Esophagus (tissue), 2 donors: ENCODE results near the gene CBLC. TPM values are rescaled to one million over a fixed set of nuclear protein-coding genes. Genes with fewer than 3 reads are reported as not detected.
A peak's percentile ranks its signal among the peaks of the same experiment; 100 is the strongest.
"Not testable (repeated sequence)": the region's sequence is repeated elsewhere in the genome, so short reads cannot be mapped to it uniquely, and the experiment has no call there.

ENCODE experiments used
- H3K27ac ChIP-seq, 2 donors: one replicate each; pipeline ENCODE4 v1.5.1; 2013; ENCODE audit warnings: low read depth in 2 of 2, mild to moderate bottlenecking in 2 of 2, inconsistent platforms in 1 of 2, low read length in 1 of 2, moderate library complexity in 1 of 2
- H3K27me3 ChIP-seq, 2 donors: one replicate each; pipeline ENCODE4 v1.6.1; 2013; ENCODE audit warnings: low read length in 2 of 2, control low read depth in 1 of 2, mild to moderate bottlenecking in 1 of 2; ENCODE audit not compliant: insufficient read depth in 2 of 2, control insufficient read depth in 1 of 2
- H3K36me3 ChIP-seq, 2 donors: one replicate each; pipeline ENCODE4 v1.6.1; 2013; ENCODE audit warnings: low read length in 1 of 2; ENCODE audit not compliant: control insufficient read depth in 2 of 2, insufficient read depth in 2 of 2
- H3K4me1 ChIP-seq, 2 donors: one replicate each; pipeline ENCODE4 v1.6.1; 2013; ENCODE audit warnings: low read length in 1 of 2; ENCODE audit not compliant: control insufficient read depth in 2 of 2, insufficient read depth in 2 of 2
- H3K4me3 ChIP-seq, 2 donors: one replicate each; pipeline ENCODE4 v1.5.1; 2013; ENCODE audit warnings: low read length in 2 of 2, mild to moderate bottlenecking in 2 of 2, low read depth in 1 of 2, moderate library complexity in 1 of 2
- H3K9me3 ChIP-seq, 2 donors: one replicate each; pipeline ENCODE4 v1.6.1; 2013; ENCODE audit warnings: mild to moderate bottlenecking in 2 of 2, low read depth in 1 of 2, low read length in 1 of 2, moderate library complexity in 1 of 2; ENCODE audit not compliant: control insufficient read depth in 2 of 2, insufficient read depth in 1 of 2
- WGBS, 2 donors: extraction: QIAGEN DNeasy Blood & Tissue Kit; methylation state at CpG; one replicate each; pipeline ENCODE4 v1.1.7; 2013; 5-methylcytosine and 5-hydroxymethylcytosine counted together
- polyA plus RNA-seq, 2 donors: library from polyadenylated mRNA; stranded (reverse); fragments of 200-250 nt; gene quantifications; one replicate each; pipeline ENCODE4 v1.2.3, GENCODE V29; 2013
- donor health status: healthy with polysubstance abuse.
- donor health status: Bipolar disorder and iron deficiency.

The CBLC gene
- polyA plus RNA-seq, 2 donors: 35.0 to 39.4 TPM

DNA sequence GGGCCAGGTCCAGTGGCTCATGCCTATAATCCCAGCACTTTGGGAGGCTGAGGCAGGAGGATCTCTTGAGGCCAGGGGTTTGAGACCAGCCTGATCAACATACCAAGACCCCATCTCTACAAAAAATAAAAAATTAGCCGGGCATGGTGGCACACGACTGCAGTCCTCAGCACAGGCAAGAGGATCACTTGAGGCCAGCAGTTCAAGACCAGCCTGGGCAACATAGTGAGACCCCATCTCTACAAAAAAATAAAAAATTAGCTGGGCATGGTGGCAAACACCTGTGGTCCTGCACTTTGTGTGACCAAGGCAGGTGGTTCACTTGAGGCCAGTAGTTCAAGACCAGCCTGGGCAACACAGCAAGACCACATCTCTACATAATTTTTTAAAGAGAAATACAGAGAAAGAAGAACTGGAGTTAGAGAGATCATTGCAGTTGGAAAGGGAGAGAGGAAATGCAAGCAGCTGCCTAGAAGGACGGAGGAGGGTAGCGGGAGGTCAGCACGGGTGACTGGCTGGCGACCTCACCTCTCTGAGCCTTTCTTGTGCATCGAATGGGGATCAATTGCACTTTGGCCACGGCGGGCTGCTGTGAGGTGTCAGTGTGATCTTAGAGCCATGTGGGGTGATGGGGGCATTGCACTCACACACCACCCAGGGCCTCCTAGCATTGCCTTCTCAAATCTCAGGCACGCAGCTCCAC, 45.1 kb downstream of the CBLC start:
- Histone ChIP-seq H3K36me3 (peaks cover 0 to 2% of the 10 kb centered on the region in 2 donors), H3K4me1 (no peaks in the 10 kb centered on the region), H3K27ac (peak overlapping the region in 1 of 2 donors; percentile 18), H3K9me3 (no peaks in the 10 kb centered on the region), H3K27me3 (no peaks in the 10 kb centered on the region), H3K4me3 (no peak overlapping the region)
- 65 to 79% methylated on average over 10 of the region's 10 CpGs for WGBS, 2 donors

DNA sequence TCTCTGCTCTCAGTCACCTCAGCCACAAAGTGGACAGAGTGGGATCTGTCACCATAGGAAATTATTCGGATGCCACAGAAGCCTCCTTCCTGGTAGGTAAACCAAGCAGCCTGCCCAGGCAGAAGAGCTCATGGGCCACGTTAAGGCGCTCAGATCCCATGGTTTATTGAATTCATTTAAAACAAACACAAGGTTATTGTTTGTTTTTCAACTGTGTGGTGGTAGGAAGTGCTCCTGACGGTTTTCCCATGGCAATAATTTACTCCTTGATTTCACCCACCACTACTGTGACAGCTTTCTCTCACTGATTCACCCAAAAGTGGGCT, 45.6 kb downstream of the CBLC start:
- H3K36me3 ChIP-seq: peaks cover 0 to 2% of the 10 kb centered on the region in 2 donors
- 46 to 55% methylated on average over 4 of the region's 4 CpGs for WGBS, 2 donors
- H3K9me3 ChIP-seq: no peaks in the 10 kb centered on the region
- H3K27me3 ChIP-seq: no peaks in the 10 kb centered on the region
- no peak overlapping the region for H3K4me3 ChIP-seq
- peak overlapping the region in 1 of 2 donors; percentile 18 for H3K27ac ChIP-seq
- no peaks in the 10 kb centered on the region for H3K4me1 ChIP-seq

DNA sequence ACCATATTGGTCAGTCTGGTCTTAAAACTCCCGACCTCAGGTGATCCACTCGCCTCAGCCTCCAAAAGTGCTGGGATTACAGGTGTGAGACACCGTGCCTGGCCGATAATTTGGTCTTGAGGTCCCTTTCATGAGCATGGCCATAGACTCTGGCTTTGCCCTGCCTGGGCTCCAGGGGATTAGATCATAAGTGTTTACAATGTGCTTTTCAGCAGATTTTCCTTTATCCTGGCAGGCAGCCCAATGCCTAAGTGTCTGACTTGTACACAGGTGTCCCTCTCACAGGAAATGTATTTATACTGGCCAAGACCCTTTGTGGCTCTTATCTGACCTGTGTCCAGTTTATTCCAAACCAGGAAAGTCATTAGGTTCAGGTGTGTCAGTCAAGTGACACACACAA, 47.1 kb downstream of the CBLC start:
- 73 to 83% methylated on average over 4 of the region's 4 CpGs for whole genome bisulfite sequencing, 2 donors
- H3K36me3 ChIP-seq: no peaks in the 10 kb centered on the region
- H3K9me3 ChIP-seq: no peaks in the 10 kb centered on the region
- H3K4me3 ChIP-seq: no peak overlapping the region
- no peak overlapping the region for H3K27ac ChIP-seq
- H3K27me3 ChIP-seq: no peaks in the 10 kb centered on the region
- no peaks in the 10 kb centered on the region for H3K4me1 ChIP-seq

DNA sequence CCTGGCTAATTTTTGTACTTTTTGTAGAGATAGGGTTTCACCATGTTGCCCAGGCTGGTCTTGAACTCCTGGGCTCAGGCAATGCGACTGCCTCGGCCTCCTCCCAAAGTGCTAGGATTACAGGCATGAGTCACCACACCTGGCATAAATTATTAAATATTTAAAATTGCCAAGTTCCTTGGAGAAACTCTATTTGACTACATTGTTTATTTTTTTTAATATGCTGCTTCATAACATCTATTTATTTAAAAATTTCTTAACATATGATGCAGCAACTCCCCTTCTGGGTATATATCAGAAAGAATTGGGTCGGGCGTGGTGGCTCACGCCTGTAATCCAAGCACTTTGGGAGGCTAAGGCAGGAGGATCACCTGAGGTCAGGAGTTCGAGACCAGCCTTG, 55.2 kb downstream of the CBLC start:
- H3K4me1 ChIP-seq, H3K4me3 ChIP-seq, H3K9me3 ChIP-seq, H3K27me3 ChIP-seq, H3K27ac ChIP-seq, H3K36me3 ChIP-seq: not testable (repeated sequence)
- 62 to 63% methylated on average over 6 of the region's 6 CpGs for WGBS, 2 donors

DNA sequence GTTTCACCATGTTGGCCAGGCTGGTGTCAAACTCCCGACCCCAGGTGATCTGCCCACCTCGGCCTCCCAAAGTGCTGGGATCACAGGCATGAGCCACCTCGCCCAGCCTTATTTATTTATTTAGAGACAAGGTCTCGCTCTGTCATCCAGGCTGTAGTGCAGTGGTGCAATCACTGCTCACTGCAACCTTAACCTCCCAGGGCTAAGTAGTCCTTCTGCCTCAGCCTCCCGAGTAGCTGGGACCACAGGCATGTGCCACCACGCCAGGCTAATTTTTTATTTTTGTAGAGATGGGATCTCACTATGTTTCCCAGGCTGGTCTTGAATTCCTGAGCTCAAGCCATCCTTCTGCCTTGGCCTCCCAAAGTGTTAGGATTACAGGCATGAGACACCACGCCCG, 56.7 kb downstream of the CBLC start:
- not testable (repeated sequence) for H3K4me3 ChIP-seq, H3K27ac ChIP-seq, H3K9me3 ChIP-seq, H3K4me1 ChIP-seq, H3K27me3 ChIP-seq, H3K36me3 ChIP-seq
- 79 to 83% methylated on average over 8 of the region's 8 CpGs for WGBS, 2 donors

DNA sequence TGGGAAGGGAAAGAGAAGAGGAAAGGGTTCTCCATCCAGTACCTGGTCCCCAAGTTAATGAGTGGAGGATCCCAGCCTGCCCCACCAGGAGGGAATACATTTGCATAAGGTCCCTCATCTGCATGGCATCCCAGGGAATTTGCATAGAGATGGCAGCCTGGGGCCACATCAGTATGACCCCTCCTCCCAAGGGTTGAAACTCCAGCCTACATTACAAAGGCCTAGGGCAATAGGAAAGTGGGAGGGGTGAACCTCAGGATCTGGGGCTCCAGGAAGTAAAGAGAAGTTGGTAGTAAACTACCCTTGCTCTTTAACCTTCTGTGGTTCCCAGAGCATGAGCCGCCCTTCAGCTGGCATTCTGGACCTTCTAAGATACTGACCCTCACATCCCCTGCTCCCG, 61.6 kb downstream of the CBLC start:
- Histone ChIP-seq H3K27me3 (no peaks in the 10 kb centered on the region), H3K9me3 (no peaks in the 10 kb centered on the region), H3K36me3 (no peaks in the 10 kb centered on the region), H3K27ac (no peak overlapping the region), H3K4me3 (no peak overlapping the region), H3K4me1 (no peaks in the 10 kb centered on the region)
- WGBS, 2 donors: 90 to 96% methylated on average over 2 of the region's 2 CpGs

DNA sequence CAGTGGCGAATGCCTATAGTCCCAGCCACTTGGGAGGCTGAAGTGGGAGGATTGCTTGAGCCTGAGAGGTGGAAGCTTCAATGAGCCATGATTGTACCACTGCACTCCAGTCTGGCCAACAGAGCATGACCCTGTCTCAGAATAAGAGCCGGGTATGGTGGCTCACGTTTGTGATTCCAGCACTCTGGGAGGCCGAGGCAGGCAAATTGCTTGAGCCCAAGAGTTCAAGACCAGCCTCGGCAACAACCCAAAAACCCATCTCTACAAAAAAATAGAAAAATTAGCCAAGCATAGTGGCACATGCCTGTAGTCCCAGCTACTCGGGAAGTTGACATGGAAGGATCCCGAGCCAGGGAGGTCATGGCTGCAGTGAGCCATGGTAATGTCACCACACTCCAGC, 63.1 kb downstream of the CBLC start:
- Histone ChIP-seq H3K27ac (no peak overlapping the region), H3K27me3 (no peaks in the 10 kb centered on the region), H3K4me3 (no peak overlapping the region), H3K9me3 (no peaks in the 10 kb centered on the region), H3K36me3 (no peaks in the 10 kb centered on the region), H3K4me1 (no peaks in the 10 kb centered on the region)
- 74 to 78% methylated on average over 7 of the region's 7 CpGs for WGBS, 2 donors

DNA sequence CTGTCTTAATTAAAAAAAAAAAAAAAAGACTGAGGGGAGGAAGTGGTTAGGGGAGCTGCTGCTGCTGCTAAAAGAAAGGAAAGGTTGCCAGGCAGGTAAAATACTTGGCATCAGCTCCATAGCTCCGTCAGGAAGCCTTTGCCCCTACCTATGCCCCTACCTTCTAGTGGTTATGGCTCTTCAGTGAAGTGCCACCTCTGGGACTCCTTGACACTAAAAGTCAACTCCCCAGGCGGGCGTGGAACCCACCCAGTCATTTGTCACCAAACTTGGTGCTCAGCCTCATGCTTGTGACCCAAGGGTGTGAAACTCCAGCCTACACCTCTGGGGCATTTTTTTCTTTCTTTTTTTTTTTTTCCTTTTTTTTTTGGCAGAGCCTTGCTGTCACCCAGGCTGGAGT, 63.5 kb downstream of the CBLC start:
- Histone ChIP-seq H3K9me3 (no peaks in the 10 kb centered on the region), H3K36me3 (no peaks in the 10 kb centered on the region), H3K4me3 (no peak overlapping the region), H3K4me1 (no peaks in the 10 kb centered on the region), H3K27ac (no peak overlapping the region), H3K27me3 (no peaks in the 10 kb centered on the region)
- 42 to 60% methylated on average over 3 of the region's 3 CpGs for WGBS, 2 donors

DNA sequence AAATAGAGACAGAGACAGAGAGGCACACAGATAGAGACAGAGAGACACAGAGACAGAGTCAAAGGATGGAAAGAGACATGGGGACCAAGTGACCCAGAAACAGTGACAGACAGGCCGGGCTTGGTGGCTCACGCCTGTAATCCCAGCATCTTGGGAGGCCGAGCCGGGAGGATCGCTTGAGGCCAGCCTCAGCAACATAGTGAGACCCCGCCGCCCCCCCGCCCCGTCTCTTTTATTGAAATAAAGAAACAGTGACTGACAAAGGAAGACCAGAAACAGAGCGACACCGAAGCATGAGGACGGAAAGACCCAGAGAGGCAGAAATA, 67.6 kb downstream of the CBLC start:
- H3K36me3 ChIP-seq: no peaks in the 10 kb centered on the region
- 10% methylated on average over 12 of the region's 12 CpGs for WGBS, 2 donors
- peak overlapping the region; percentile 79 to 81 for H3K27ac ChIP-seq
- peaks cover 5 to 6% of the 10 kb centered on the region in 2 donors for H3K4me1 ChIP-seq
- no peaks in the 10 kb centered on the region for H3K27me3 ChIP-seq
- peak overlapping the region; percentile 17 to 50 for H3K4me3 ChIP-seq
- H3K9me3 ChIP-seq: no peaks in the 10 kb centered on the region

DNA sequence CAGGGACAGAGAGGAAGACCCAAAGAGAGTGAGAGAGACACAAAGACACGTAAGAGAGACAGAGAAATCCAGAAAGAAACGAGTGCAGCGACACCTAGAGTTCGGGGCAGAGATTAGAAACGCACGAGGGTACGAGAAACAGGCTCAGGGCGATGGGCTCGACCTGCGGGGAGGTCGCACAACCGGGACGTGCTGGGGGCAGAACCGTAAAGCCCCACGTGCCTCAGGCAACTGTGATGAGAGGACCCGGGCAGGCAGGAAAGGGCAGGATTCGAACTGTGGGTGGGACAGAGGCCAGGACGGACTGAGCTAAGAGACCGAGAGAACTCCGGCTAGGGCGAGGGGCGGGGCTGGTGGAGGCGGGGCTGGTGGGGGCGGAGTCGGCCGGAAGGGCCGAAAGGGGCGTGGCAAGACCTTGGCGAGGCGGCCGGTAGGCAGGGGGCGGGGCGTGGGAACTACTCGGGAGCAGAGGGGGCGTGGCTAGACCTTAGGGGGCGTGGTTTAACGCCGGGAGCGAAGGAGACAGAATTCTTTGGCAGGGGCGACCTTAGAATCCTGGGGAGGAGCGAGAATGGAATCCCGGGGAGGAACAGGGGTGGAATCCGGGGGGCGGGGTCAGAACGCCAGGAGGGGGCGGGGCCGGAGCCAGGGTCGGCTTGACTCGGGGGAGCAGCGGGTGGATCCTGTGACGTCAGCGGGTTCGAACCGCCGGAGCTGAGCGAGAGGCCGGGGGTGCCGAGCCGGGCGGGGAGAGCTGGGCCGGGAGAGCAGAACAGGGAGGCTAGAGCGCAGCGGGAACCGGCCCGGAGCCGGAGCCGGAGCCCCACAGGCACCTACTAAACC, 68.1 kb downstream of the CBLC start, which contains the start of gene NECTIN2:
TSS of gene NECTIN2 (plus strand) at position 686 of the 843 bp plus-strand sequence. CDS start 229 bp downstream, outside the sequence.
- Histone ChIP-seq H3K36me3 (no peaks in the 10 kb centered on the region), H3K27ac (peak within 1 kb of the TSS; percentile 89 to 94), H3K9me3 (no peaks in the 10 kb centered on the region), H3K4me3 (peak within 1 kb of the TSS; percentile 64 to 84), H3K27me3 (no peaks in the 10 kb centered on the region), H3K4me1 (peaks cover 6 to 11% of the 10 kb centered on the region in 2 donors)
- 1% methylated on average over 53 to 67 of the region's 67 CpGs for WGBS, 2 donors
